Measurements from ENCODE around the gene PIK3R6. TPM values are rescaled to one million over a fixed set of nuclear protein-coding genes. Genes with fewer than 3 reads are reported as not detected.

The PIK3R6 gene, protein sequence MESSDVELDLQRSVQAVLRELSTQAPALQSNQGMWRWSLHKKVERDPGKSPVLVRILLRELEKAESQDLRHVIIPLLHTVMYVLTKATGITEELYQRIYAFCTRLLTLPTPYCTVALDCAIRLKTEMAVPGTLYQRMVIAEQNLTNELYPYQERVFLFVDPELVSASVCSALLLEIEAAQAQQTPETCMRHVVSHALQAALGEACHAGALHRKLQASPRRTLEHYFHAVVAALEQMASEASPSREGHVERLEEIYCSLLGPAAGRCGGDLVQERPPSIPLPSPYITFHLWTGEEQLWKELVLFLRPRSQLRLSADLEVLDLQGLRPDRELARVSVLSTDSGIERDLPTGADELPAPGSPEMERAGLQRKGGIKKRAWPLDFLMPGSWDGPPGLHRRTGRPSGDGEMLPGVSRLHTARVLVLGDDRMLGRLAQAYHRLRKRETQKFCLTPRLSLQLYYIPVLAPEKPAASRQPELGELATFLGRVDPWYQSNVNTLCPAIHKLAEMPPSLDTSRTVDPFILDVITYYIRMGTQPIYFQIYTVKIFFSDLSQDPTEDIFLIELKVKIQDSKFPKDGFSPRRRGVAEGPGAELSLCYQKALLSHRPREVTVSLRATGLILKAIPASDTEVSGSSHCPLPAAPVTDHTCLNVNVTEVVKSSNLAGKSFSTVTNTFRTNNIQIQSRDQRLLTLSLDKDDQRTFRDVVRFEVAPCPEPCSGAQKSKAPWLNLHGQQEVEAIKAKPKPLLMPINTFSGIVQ
- 9.8 TPM for polyA plus RNA-seq (2013)

DNA sequence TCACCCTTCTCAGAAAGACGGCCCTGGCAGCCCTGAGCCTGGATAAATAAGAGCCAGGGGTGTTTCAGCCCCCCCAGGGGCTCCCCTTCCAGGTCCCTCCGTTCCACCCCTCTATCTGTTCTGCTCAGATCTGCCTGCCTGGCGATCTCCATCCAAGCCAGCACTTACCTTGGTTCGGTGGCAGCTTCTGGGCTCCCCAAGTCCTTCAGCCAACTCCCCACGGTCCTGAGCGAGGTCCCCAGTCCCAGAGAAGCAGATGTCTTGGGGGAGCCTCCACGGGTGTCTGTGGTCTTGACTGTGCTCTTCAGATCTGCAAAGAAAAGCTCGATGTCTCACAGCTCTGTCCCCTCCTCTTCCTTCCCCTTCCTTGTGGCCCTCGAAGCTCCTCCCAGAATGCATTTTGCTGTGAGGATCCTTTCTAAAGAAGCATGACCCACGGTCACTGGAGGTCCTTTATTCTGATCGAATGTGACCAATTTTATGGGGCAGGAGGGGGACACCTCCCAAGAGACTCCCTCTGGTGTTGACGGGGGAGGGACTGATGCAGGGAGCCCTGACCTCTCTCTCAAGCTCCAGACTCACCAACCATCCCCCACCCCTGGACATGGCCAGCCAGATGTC lies at the start of gene PIK3R6:
Gene PIK3R6, minus strand, starts transcription at position 314 of the 621 bp plus-strand sequence. CDS start 17,880 bp downstream, outside the sequence.
- H3K9me3 ChIP-seq (ENCODE audit: control extremely low read depth in 1 of 5, control insufficient read depth in 4 of 5, insufficient read depth in 2 of 5, low read depth in 1 of 5, low read length in 4 of 5), result no peaks in the 10 kb centered on the region
- H3K27ac ChIP-seq (ENCODE audit: insufficient read depth in 1 of 2, low read depth in 1 of 2, low read length in 2 of 2, poor library complexity in 1 of 2, severe bottlenecking in 2 of 2), result no peak within 1 kb of the TSS
- H3K4me3 ChIP-seq (ENCODE audit: control insufficient read depth in 1 of 7, extremely low read depth in 1 of 7, insufficient read depth in 4 of 7, low read depth in 2 of 7, low read length in 6 of 7), result peak within 1 kb of the TSS; percentile 36 to 81 (median 66)
- DNase-seq, result peak in 2 of 3 donors; percentile 75 to 82
- CTCF ChIA-PET, result interaction anchor here (0.9 to 1.4 kb wide), 2 partner anchors 9 to 22 kb away, joined by 4 to 7 read pairs; no protein-coding TSS in a partner anchor
- 9% methylated on average over 11 of the region's 12 CpGs for WGBS (ENCODE audit: insufficient coverage)
- POLR2A ChIA-PET, result interaction anchor here (0.6 to 0.8 kb wide), 2 partner anchors 11 to 158 kb away, joined by 3 read pairs; no protein-coding TSS in a partner anchor
- peaks cover 0 to 11% (median 2%) of the 10 kb centered on the region in 4 experiments for H3K36me3 ChIP-seq (ENCODE audit: control insufficient read depth in 4 of 4, insufficient read depth in 4 of 4, low read length in 3 of 4)
- H3K4me1 ChIP-seq (ENCODE audit: control extremely low read depth in 1 of 4, control insufficient read depth in 4 of 4, insufficient read depth in 4 of 4, low read length in 3 of 4), result peaks cover 7 to 56% (median 43%) of the 10 kb centered on the region in 4 experiments
- H3K27me3 ChIP-seq (replicated peaks in 2 of 5; ENCODE audit: control insufficient read depth in 4 of 5, insufficient read depth in 5 of 5, low read length in 4 of 5), result no peaks in the 10 kb centered on the region

DNA sequence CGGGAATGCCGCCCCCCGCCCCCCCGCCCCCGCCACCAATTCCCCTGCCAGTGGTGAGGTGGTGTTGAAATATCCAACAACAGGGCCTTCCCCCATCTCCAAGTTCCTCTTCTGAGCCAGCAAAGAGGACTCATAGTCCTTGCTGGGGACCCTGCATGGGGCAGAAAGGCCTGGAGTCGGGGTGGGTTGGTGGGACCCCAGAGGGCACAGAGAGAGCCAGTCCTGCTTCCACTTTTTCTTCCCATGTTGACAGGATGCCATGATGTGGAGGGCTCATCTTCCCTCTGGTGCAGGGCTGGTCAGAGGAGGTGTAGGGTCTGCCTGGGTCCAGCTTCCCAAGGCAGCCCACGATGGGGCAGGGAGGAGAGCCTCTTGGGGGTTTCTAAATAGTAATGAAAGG lies 49.0 kb upstream of the PIK3R6 start:
- WGBS (ENCODE audit: insufficient coverage), result 100% methylated on average over 1 of the region's 7 CpGs
- H3K9me3 ChIP-seq (ENCODE audit: control extremely low read depth in 1 of 5, control insufficient read depth in 4 of 5, insufficient read depth in 2 of 5, low read depth in 1 of 5, low read length in 4 of 5), result peaks cover 0 to 14% (median 3%) of the 10 kb centered on the region in 5 experiments
- ChIA-PET POLR2A (no interaction called here), CTCF (interaction anchor here (1.1 kb wide), 1 partner anchor 79 kb away, joined by 3 read pairs; no protein-coding TSS in a partner anchor)
- no peak overlapping the region for H3K4me3 ChIP-seq (ENCODE audit: control insufficient read depth in 1 of 7, extremely low read depth in 1 of 7, insufficient read depth in 4 of 7, low read depth in 2 of 7, low read length in 6 of 7)
- no peaks in the 10 kb centered on the region for H3K27me3 ChIP-seq (replicated peaks in 2 of 5; ENCODE audit: control insufficient read depth in 4 of 5, insufficient read depth in 5 of 5, low read length in 4 of 5)
- H3K36me3 ChIP-seq (ENCODE audit: control insufficient read depth in 4 of 4, insufficient read depth in 4 of 4, low read length in 3 of 4), result peaks cover 0 to 2% (median 0%) of the 10 kb centered on the region in 4 experiments
- peaks cover 0 to 4% (median 0%) of the 10 kb centered on the region in 4 experiments for H3K4me1 ChIP-seq (ENCODE audit: control extremely low read depth in 1 of 4, control insufficient read depth in 4 of 4, insufficient read depth in 4 of 4, low read length in 3 of 4)
- peak in 1 of 3 donors; percentile 29 for DNase-seq
- H3K27ac ChIP-seq (ENCODE audit: insufficient read depth in 1 of 2, low read depth in 1 of 2, low read length in 2 of 2, poor library complexity in 1 of 2, severe bottlenecking in 2 of 2), result no peak overlapping the region

DNA sequence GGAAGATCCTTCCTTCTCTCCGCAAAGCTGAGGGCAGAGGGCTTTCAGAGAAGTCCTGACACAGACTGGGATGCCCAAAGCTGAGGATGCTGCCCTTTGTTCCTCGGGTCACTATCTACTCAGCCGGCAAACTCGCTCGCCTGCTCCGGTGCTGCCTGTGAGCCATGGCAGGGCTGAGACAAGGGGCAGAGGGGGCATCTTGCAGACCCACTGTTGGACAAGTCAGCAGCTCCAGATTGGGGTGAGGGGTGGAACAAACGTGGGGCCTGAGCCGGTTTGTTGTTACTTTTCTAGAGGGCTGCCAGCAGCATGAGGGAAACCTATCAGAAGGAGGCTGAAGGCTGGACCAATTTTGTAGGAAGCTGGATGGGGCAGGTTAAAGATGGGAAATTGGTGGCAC lies 47.1 kb upstream of the PIK3R6 start:
- WGBS (ENCODE audit: insufficient coverage), result 98% methylated on average over 8 of the region's 8 CpGs
- CTCF ChIA-PET, result no interaction called here
- POLR2A ChIA-PET, result no interaction called here
- H3K27ac ChIP-seq (ENCODE audit: insufficient read depth in 1 of 2, low read depth in 1 of 2, low read length in 2 of 2, poor library complexity in 1 of 2, severe bottlenecking in 2 of 2), result no peak overlapping the region
- no peak for DNase-seq
- H3K9me3 ChIP-seq (ENCODE audit: control extremely low read depth in 1 of 5, control insufficient read depth in 4 of 5, insufficient read depth in 2 of 5, low read depth in 1 of 5, low read length in 4 of 5), result peaks cover 0 to 14% (median 3%) of the 10 kb centered on the region in 5 experiments
- H3K4me3 ChIP-seq (ENCODE audit: control insufficient read depth in 1 of 7, extremely low read depth in 1 of 7, insufficient read depth in 4 of 7, low read depth in 2 of 7, low read length in 6 of 7), result no peak overlapping the region
- H3K27me3 ChIP-seq (replicated peaks in 2 of 5; ENCODE audit: control insufficient read depth in 4 of 5, insufficient read depth in 5 of 5, low read length in 4 of 5), result no peaks in the 10 kb centered on the region
- H3K4me1 ChIP-seq (ENCODE audit: control extremely low read depth in 1 of 4, control insufficient read depth in 4 of 4, insufficient read depth in 4 of 4, low read length in 3 of 4), result peaks cover 0 to 4% (median 0%) of the 10 kb centered on the region in 4 experiments
- peaks cover 0 to 11% (median 6%) of the 10 kb centered on the region in 4 experiments for H3K36me3 ChIP-seq (ENCODE audit: control insufficient read depth in 4 of 4, insufficient read depth in 4 of 4, low read length in 3 of 4)

DNA sequence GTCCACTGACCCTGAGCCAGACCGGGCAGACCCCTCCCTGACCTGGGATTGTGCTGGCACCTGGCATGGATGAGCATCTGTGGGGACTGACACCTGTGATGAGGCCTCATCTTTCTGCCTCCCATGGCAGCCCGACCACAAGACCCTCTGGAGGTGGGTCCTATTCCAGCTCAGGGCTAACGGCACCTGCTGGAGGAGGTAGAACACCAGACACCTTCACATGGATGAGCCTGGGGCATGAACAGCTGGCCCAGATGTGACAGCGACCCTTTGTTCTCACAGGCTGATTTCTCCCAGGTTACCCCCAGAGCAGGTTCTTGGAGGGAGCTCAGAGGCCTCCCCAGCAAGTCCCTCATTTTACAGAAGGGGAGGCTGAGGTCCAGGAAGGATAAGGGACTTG lies 46.4 kb upstream of the PIK3R6 start:
- 96% methylated on average over 4 of the region's 4 CpGs for WGBS (ENCODE audit: insufficient coverage)
- H3K4me1 ChIP-seq (ENCODE audit: control extremely low read depth in 1 of 4, control insufficient read depth in 4 of 4, insufficient read depth in 4 of 4, low read length in 3 of 4), result peaks cover 0 to 4% (median 0%) of the 10 kb centered on the region in 4 experiments
- ChIA-PET POLR2A (no interaction called here), CTCF (interaction anchor here (1.4 to 1.6 kb wide), 2 partner anchors 12 to 18 kb away, joined by 3 to 6 read pairs; no protein-coding TSS in a partner anchor)
- peaks cover 0 to 10% (median 3%) of the 10 kb centered on the region in 5 experiments for H3K9me3 ChIP-seq (ENCODE audit: control extremely low read depth in 1 of 5, control insufficient read depth in 4 of 5, insufficient read depth in 2 of 5, low read depth in 1 of 5, low read length in 4 of 5)
- H3K27me3 ChIP-seq (replicated peaks in 2 of 5; ENCODE audit: control insufficient read depth in 4 of 5, insufficient read depth in 5 of 5, low read length in 4 of 5), result no peaks in the 10 kb centered on the region
- peaks cover 0 to 13% (median 7%) of the 10 kb centered on the region in 4 experiments for H3K36me3 ChIP-seq (ENCODE audit: control insufficient read depth in 4 of 4, insufficient read depth in 4 of 4, low read length in 3 of 4)
- H3K27ac ChIP-seq (ENCODE audit: insufficient read depth in 1 of 2, low read depth in 1 of 2, low read length in 2 of 2, poor library complexity in 1 of 2, severe bottlenecking in 2 of 2), result no peak overlapping the region
- DNase-seq, result no peak
- no peak overlapping the region for H3K4me3 ChIP-seq (ENCODE audit: control insufficient read depth in 1 of 7, extremely low read depth in 1 of 7, insufficient read depth in 4 of 7, low read depth in 2 of 7, low read length in 6 of 7)

DNA sequence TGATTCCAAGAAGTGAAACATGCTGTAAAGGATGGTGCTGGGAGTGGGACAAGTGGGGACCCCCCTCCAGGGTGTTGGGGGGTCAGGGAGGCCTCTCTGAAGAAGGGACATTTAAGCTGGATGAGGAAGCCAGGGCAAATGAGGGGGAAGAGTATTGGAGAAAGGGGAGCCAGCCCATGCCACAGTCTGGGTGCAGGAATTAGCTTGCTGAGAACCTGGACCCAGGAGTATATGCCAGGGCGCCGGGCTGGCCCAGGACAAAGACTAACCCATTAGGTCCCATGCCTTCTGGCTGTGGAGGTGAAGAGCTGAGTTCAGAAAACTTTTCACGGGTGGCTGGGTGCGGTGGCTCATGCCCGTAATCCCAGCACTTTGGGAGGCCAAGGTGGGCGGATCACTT lies 45.6 kb upstream of the PIK3R6 start:
- H3K4me3 ChIP-seq (ENCODE audit: control insufficient read depth in 1 of 7, extremely low read depth in 1 of 7, insufficient read depth in 4 of 7, low read depth in 2 of 7, low read length in 6 of 7), result no peak overlapping the region
- 94% methylated on average over 6 of the region's 6 CpGs for WGBS (ENCODE audit: insufficient coverage)
- DNase-seq, result no peak
- CTCF ChIA-PET, result interaction anchor here (1.1 to 1.6 kb wide), 3 partner anchors 11 to 31 kb away, joined by 3 to 6 read pairs (median 3); no protein-coding TSS in a partner anchor
- peaks cover 0 to 4% (median 0%) of the 10 kb centered on the region in 4 experiments for H3K4me1 ChIP-seq (ENCODE audit: control extremely low read depth in 1 of 4, control insufficient read depth in 4 of 4, insufficient read depth in 4 of 4, low read length in 3 of 4)
- no peak overlapping the region for H3K27ac ChIP-seq (ENCODE audit: insufficient read depth in 1 of 2, low read depth in 1 of 2, low read length in 2 of 2, poor library complexity in 1 of 2, severe bottlenecking in 2 of 2)
- no peaks in the 10 kb centered on the region for H3K27me3 ChIP-seq (replicated peaks in 2 of 5; ENCODE audit: control insufficient read depth in 4 of 5, insufficient read depth in 5 of 5, low read length in 4 of 5)
- POLR2A ChIA-PET, result no interaction called here
- H3K9me3 ChIP-seq (ENCODE audit: control extremely low read depth in 1 of 5, control insufficient read depth in 4 of 5, insufficient read depth in 2 of 5, low read depth in 1 of 5, low read length in 4 of 5), result peaks cover 0 to 4% (median 2%) of the 10 kb centered on the region in 5 experiments
- H3K36me3 ChIP-seq (ENCODE audit: control insufficient read depth in 4 of 4, insufficient read depth in 4 of 4, low read length in 3 of 4), result peaks cover 1 to 18% (median 9%) of the 10 kb centered on the region in 4 experiments

DNA sequence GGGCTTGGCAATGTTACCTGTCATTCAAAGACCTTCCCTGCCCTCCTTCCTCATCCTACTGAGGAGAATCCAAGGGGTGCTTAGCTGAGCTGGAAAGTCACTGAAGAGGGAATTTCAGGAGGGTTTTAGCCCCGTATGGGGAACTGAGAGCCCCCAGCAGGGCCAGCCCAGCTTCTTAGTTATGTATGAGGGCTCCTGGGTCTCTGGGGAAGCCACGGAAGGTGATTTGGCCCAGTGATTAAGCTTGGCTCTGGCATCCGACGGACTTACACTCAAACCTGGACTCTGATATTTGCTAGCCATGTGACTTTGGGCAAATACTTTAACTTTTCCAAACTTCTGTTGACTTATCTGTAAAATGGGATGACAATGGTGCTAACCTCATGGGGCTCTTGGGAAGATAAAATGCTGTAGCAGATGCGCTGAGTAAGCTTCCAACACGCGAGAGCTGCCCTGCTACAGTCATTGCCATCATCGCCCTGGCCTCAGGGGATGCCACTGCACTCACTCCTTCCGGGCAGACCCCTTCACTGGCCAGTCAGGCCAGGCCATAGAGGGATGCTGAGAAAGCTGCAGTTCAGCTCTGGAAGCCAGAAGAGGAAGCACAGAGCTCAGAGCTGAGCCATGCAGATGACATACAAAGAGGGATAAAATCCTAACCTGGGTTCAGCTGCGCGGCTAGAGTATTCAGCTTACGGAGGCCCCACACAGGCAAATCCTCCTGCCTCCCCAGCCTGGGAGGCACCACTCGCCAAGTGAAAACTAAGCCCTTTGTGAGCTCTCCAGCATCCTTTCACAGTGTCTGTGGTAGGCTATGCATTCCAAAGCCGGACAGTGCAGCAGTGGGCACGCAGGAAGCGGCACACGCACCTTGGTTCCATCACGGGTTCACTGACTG lies 44.9 kb upstream of the PIK3R6 start:
- no peak for DNase-seq
- Histone ChIP-seq H3K4me3 (ENCODE audit: control insufficient read depth in 1 of 7, extremely low read depth in 1 of 7, insufficient read depth in 4 of 7, low read depth in 2 of 7, low read length in 6 of 7) (no peak overlapping the region), H3K9me3 (ENCODE audit: control extremely low read depth in 1 of 5, control insufficient read depth in 4 of 5, insufficient read depth in 2 of 5, low read depth in 1 of 5, low read length in 4 of 5) (peaks cover 0 to 2% (median 0%) of the 10 kb centered on the region in 5 experiments), H3K36me3 (ENCODE audit: control insufficient read depth in 4 of 4, insufficient read depth in 4 of 4, low read length in 3 of 4) (peaks cover 4 to 20% (median 9%) of the 10 kb centered on the region in 4 experiments), H3K27me3 (replicated peaks in 2 of 5; ENCODE audit: control insufficient read depth in 4 of 5, insufficient read depth in 5 of 5, low read length in 4 of 5) (no peaks in the 10 kb centered on the region), H3K4me1 (ENCODE audit: control extremely low read depth in 1 of 4, control insufficient read depth in 4 of 4, insufficient read depth in 4 of 4, low read length in 3 of 4) (peaks cover 0 to 4% (median 0%) of the 10 kb centered on the region in 4 experiments), H3K27ac (ENCODE audit: insufficient read depth in 1 of 2, low read depth in 1 of 2, low read length in 2 of 2, poor library complexity in 1 of 2, severe bottlenecking in 2 of 2) (no peak overlapping the region)
- ChIA-PET CTCF (interaction anchor here (0.7 to 1.6 kb wide), 5 partner anchors 10 to 81 kb away, joined by 3 to 6 read pairs (median 3); no protein-coding TSS in a partner anchor), POLR2A (no interaction called here)
- 98% methylated on average over 17 of the region's 18 CpGs for WGBS (ENCODE audit: insufficient coverage)
